ENCODE data around the gene DEPDC4.

DNA sequence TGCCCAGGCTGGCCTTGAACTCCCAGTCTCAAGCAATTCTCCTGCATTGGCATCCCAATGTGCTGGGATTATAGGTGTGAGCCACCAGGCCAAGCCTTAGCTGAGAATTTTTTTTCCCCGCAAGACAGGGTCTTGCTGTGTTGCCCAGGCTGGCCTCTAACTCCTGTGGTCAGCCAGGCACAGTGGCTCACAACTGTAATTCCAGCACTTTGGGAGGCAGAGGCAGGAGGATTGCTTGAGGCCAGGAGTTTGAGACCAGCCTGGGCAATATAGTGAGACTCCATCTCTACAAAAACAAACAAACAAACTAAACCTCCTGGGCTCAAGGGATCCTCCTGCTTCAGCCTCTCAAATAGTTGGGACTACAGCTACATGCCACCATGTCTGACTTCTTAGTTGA lies 27.3 kb downstream of the DEPDC4 start:
- TF ChIP-seq, protein P1, sequence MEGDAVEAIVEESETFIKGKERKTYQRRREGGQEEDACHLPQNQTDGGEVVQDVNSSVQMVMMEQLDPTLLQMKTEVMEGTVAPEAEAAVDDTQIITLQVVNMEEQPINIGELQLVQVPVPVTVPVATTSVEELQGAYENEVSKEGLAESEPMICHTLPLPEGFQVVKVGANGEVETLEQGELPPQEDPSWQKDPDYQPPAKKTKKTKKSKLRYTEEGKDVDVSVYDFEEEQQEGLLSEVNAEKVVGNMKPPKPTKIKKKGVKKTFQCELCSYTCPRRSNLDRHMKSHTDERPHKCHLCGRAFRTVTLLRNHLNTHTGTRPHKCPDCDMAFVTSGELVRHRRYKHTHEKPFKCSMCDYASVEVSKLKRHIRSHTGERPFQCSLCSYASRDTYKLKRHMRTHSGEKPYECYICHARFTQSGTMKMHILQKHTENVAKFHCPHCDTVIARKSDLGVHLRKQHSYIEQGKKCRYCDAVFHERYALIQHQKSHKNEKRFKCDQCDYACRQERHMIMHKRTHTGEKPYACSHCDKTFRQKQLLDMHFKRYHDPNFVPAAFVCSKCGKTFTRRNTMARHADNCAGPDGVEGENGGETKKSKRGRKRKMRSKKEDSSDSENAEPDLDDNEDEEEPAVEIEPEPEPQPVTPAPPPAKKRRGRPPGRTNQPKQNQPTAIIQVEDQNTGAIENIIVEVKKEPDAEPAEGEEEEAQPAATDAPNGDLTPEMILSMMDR (IDR thresholded peaks at IDR 0.05), result no peak
- no peak for TF ChIP-seq EP300 (IDR thresholded peaks at IDR 0.05)

Data from tibial nerve (tissue), 4 donors.